ENCODE results near the gene AR. TPM values are rescaled to one million over a fixed set of nuclear protein-coding genes. Genes with fewer than 3 reads are reported as not detected.

The AR gene
- total RNA-seq, 1 donor from 2014 or later: 22.8 TPM

GRCh38 chrX:67564475-67564874 is 20.7 kb downstream of the AR start:
- no peak for DNase-seq (ENCODE audit: low read depth)

GRCh38 chrX:67568769-67569168 is 24.9 kb downstream of the AR start:
- no peak for DNase-seq (ENCODE audit: low read depth)

DNA sequence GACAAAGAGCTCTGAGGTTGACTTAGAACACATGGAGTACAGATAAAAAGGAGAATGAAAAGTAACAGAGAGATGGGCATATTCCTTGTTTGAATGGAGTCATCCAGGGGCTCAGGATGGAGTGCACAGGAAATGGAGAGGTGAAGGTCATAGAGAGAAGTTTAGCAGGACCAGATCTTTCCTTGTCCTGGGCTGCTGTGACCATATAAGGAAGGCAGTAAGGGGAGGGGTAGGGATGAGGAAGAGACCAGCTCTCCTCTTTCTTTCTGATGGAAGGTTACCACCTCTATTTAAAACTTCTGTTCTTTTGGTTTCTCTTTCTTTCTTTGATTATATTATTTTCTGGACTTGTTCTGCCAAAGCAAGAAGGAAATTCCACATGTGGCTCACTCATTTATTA is 27.0 kb downstream of the AR start:
- no peak for DNase-seq (ENCODE audit: low read depth)

- DNase-seq (ENCODE audit: low read depth): no peak
Observed at GRCh38 chrX:67574696-67575095, 30.9 kb downstream of the AR start.

DNA sequence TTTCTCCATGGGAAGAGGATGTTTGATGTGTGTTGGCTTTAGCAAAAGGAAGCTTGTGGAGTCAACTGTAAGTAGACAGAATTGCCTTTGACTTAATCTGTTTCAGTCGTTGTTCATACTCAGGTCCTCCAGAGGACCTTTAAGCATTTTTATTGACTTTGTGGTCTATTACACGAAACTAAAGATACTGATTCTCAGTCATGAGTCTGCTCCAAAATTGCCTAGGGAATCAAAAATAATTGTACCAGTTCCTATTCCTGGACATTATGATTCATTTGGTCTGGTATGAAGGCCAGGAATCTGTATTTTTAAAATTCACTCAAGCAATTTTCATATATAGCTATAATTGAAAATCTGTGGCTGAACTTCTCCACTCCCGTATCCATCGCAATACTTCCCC is 38.6 kb downstream of the AR start:
- DNase-seq (ENCODE audit: low read depth): no peak

GRCh38 chrX:67583171-67583570 is 39.4 kb downstream of the AR start:
- no peak for DNase-seq (ENCODE audit: low read depth)

GRCh38 chrX:67585401-67585800 is 41.6 kb downstream of the AR start:
- DNase-seq (ENCODE audit: low read depth): no peak

- peak; percentile 38 for DNase-seq (ENCODE audit: low read depth)
Observed at GRCh38 chrX:67587946-67588624, 44.3 kb downstream of the AR start.

GRCh38 chrX:67596839-67597790 is 53.3 kb downstream of the AR start:
- DNase-seq (ENCODE audit: low read depth): no peak

- DNase-seq (ENCODE audit: low read depth): no peak
Observed at GRCh38 chrX:67599532-67599931, 55.7 kb downstream of the AR start.

DNA sequence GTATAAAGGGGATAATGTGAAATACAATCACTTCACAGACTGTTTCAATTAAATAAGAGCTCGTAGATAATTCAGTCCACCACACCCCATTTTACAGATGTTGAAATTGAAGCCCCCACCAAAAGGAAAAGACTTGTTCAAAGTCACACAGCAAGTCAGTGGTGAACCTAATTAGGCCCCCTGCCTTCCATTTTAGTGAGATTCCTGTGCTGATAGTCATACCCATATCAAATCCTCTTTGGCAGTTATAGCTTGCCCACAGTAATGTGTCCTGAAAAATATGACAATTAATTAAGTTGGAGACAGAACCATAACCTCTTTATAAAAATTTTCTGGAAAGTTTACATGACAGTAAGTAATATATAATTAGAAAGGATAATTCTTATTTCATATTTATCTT is 58.0 kb downstream of the AR start:
- DNase-seq (ENCODE audit: low read depth): peak; percentile 24

GRCh38 chrX:67604979-67605703 is 61.3 kb downstream of the AR start:
- DNase-seq (ENCODE audit: low read depth): peak; percentile 84

GRCh38 chrX:67607466-67607865 is 63.6 kb downstream of the AR start:
- no peak for DNase-seq (ENCODE audit: low read depth)

- no peak for DNase-seq (ENCODE audit: low read depth)
Observed at GRCh38 chrX:67610282-67610681, 66.5 kb downstream of the AR start.

- DNase-seq (ENCODE audit: low read depth): no peak
Observed at GRCh38 chrX:67612231-67612630, 68.4 kb downstream of the AR start.

DNA sequence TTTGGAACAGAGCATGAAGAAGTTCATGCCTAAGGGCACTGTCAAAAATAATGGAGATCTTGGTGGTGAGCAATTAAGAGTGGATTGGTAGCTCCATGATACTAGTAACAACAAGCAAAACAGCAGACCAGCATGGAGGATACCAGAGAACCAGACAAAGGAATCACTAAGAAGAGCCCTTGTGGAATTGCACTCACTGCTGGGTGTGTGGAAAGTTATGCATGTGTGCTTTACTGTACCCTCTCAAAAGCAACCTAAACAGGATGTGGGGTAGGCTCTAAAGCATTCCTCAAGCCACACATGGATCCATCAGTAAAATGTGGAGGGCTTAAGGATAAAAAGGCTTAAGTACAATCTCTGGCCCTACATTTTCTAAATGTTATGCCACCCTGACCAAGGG is 69.5 kb downstream of the AR start:
- no peak for DNase-seq (ENCODE audit: low read depth)

DNA sequence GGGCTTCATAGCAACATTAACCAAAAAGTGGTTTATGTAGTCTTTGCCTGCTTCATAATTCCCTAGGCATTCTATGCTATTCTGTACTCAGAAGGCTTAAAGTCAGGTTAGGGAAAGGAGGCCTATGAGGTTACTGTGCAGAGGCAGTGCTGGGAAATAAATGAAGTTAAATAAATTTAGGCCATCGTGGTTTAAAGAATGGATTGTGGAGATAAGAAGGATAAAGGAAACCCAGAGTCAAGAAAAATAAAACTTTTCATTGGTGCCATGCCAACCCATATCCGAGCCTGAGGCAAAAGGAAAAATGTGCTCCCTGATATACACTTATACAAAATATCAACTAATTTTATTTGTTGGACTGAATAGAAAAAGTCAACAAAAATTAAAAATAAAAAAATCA is 70.2 kb downstream of the AR start:
- no peak for DNase-seq (ENCODE audit: low read depth)

GRCh38 chrX:67614423-67614822 is 70.6 kb downstream of the AR start:
- DNase-seq (ENCODE audit: low read depth): no peak

DNA sequence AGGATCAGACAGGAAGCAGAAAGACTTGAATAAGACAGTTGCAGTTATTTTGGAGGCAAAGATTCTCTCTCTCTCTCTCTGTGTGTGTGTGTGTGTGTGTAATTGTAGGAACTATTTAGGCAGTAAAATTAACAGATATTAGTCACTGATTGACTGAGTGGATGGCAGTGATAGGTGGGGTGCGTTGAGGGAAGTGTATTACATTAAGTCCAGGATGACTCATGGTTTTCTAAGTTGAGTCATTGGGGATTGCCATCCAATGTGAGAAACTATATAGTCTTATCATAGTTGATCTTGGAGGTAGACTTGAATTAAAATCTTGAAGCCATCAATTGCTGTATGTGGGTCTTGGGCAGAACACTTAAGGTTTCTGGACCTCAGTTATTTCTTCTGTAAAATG is 75.4 kb downstream of the AR start:
- no peak for DNase-seq (ENCODE audit: low read depth)

DNA sequence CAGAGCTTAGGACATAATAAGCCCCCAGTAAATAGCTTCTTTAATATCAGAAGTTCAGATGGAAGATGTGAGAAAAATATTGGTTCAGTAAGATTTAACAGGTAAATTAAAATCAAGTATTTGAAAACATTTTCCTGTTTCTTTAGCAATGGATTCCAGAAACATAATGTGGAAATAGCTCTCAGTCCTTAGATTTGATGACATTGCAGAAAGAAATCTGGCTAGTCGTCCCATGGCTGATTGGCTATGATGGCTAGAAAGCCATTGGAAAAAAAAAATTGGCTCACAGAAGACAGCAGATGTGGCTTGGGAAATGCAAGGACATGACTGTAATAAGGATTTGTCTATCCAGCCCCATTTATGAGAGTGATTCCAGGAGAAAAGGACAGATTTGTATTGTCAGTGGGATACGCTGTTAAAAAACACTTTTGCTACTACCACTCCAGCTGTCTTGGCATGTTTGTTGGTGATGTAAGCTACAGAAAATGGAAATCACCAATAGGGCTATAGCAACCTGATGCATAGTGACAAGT is 78.3 kb downstream of the AR start:
- DNase-seq (ENCODE audit: low read depth): no peak

GRCh38 chrX:67624325-67624724 is 80.5 kb downstream of the AR start:
- no peak for DNase-seq (ENCODE audit: low read depth)

DNA sequence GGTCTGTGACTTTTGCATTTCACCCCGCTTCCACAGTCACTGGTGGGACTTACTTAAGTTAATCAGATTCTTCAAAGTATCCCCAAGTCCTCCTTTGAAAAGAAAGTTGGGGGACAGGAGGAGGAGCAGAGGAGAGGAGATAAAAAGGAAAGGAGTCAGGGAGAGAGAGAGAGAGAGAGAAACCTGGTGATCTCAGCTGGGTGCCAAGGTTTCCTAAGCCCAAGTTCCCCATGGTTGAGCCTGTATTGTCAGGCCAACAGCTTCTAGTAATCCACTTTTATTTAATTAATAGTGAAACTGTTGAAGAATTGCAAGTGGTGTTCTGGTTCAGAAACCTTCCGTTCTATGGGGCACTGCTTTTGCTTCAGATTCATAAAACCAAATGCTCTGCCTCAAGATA is 91.6 kb downstream of the AR start:
- no peak for DNase-seq (ENCODE audit: low read depth)

Measured in myocyte (in vitro differentiated cells).